ENCODE measurements around the gene OR6S1.
"Not testable (repeated sequence)": the region's sequence is repeated elsewhere in the genome, so short reads cannot be mapped to it uniquely, and the experiment has no call there.

OR6S1 gene

DNA sequence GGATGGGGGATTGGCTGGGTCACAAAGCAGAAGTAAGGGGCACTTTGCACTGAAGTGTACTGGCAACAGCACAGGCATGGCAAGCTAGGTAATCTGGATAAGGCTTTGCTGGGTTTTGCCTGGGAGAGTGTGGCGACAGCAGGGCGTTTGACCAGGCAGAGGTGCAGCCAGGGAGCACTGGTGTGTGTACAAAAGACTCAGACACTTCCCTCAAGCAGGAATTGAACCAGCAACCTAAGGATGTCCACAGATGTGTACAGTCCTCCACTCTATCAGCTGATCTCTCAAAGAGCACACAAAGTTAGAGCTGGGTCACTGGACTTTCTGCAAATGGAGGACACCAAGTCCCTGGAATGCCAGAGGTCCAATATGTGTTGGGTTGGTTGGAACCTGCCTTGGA, 27.5 kb upstream of the OR6S1 start:
- DNase-seq (ENCODE audit: low spot score): no peak

DNA sequence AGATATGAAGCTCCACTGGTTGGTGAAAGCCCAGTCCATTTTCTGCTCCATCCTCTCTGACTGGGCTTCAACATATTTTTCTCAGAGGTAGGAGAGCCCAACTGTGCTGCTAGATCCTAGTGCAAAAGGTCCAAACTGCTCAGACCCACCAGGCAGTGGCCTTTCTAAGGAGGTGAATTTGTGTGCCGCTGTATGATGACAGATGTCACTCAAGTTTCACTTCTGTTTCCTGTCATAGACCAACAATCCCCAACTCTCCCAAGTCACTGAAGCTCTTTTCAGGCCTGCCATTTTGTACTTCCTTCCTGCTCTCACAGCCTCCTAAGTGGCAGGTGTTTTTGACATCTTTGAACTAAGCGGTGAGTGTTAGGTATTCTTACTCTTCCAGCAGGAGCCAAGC, 26.5 kb upstream of the OR6S1 start:
- DNase-seq (ENCODE audit: low spot score): no peak

DNA sequence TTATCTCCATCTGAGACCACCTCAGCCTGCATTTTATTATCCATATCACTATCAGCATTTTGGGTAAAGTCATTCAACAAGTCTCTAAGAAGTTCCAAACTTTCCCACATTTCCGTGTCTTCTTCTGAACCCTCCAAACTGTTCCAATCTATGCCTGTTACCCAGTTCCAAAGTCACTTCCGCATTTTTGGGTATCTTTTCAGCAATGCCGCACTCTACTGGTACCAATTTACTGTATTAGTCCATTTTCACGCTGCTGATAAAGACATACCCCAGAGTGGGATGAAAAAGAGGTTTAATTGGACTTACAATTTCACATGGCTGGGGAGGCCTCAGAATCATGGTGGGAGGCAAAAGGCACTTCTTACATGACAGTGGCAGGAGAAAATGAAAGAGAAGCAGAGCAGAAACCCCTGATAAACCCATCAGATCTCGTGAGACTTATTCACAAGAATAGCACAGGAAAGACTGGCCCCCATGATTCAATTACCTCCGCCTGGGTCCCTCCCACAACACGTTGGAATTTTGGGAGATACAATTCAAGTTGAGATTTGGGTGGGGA, 25.0 kb upstream of the OR6S1 start:
- DNase-seq (ENCODE audit: low spot score): not testable (repeated sequence)

DNA sequence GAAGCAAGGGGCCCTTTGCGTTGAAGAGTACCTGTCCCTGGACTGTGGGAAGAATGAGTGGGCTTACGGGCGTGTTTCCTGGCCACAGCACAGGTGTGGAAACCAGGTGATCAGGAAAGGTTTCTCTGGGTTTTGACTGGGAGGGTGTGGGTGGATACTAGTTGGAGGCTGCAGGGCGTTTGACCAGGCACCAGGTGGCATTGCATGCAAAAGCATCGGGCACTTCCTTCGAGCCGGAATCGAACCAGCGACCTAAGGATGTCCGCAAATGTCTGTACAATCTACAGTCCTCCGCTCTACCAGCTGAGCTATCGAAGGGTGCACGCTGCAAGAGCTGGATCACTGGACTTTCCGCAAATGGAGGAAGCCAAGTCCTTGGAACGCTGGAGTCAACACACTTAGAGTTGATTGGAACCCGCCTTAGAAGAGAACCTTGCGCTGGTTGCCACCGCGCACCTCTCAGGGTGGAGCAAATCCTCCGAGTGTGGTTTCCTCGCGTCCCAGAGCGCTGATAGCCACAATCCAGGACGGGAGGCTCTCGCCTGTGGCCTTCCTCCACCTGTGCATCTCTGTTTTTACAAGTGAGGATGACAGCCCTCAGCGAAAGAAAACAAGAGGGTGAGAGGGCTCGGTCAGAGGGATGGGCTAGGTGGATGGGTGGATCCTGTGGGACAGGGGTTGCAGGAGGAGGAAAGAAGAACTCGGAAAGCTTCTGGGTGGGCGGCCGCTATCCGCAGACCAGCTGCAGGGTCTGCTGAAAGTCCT, 21.7 kb upstream of the OR6S1 start:
- DNase-seq (ENCODE audit: low spot score): peak; percentile 60

GRCh38 chr14:20661197-20661596, 19.7 kb upstream of the OR6S1 start:
- DNase-seq (ENCODE audit: low spot score): no peak

DNA sequence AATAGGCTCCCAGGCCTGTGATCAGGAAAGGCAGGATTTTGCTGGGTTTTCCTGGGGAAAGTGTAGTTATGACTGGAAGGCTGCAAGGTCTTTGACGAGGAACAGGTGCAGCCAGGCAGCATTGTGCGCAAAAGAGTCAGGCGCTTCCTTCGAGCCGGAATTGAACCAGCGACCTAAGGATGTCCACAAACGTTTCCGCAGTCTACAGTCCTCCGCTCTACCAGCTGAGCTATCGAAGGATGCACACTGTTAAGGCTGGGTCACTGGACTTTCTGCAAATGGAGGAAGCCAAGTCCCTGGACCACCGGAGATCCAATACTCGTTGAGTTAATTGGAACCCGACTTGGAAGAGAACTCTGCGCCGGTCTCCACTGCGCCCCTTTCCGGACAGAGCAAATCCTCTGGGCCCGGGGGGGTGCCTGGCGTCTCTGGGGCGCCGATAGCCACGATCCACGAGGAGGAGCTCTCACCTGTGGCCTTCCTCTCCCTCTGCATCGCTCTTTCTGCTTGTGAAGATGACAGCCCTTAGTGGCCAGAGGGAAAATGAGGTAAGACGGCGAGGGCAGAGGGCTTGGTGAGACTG, 18.4 kb upstream of the OR6S1 start:
- no peak for DNase-seq (ENCODE audit: low spot score)

DNA sequence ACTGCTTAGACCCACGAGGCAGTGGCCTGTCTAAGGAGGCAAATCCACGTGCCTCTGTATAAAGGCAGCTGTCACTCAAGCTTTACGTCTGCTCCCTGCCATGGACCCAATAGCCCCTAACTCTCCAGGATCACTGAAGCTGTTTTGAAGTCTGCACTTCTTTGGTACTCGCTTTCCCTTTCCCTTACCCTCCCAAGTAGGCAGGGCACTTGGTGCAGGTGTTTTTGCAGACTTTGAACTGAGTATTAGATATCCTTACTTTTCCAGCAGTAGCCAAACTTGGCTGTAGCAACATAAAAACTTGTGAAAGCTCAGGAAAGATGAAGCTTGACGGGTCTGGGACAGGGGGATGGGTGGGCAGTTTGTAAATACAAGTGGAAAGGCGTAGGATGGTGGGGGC, 17.8 kb upstream of the OR6S1 start:
- no peak for DNase-seq (ENCODE audit: low spot score)

- DNase-seq (ENCODE audit: low spot score): no peak
Measured at GRCh38 chr14:20658246-20658645, 16.8 kb upstream of the OR6S1 start.

- DNase-seq (ENCODE audit: low spot score): no peak
Measured at GRCh38 chr14:20657216-20658211, 16.0 kb upstream of the OR6S1 start.

GRCh38 chr14:20656274-20656673, 14.8 kb upstream of the OR6S1 start:
- DNase-seq (ENCODE audit: low spot score): no peak

DNA sequence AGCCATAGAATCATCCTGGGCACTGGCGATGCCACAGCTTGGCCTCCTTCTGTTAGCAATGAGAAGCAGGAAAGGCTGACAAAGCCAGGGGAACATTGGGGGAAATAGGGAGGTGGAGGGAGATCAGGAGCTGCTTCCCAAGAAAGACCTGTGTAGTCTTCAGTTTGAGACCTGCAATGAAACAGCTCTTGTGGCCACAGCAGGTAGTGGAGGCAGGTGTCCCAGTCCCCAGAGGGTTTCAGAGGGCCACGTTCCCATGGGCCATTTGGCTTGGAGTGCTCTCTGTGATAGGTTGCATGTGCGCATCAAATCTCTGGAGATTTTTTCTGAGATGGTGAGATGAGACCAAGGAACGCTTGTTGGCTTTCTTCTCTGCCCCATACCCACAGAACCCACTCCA, 14.4 kb upstream of the OR6S1 start:
- no peak for DNase-seq (ENCODE audit: low spot score)

GRCh38 chr14:20652996-20653975, 11.8 kb upstream of the OR6S1 start:
- peak; percentile 35 for DNase-seq (ENCODE audit: low spot score)

GRCh38 chr14:20645481-20645880, 4.0 kb upstream of the OR6S1 start:
- no peak for DNase-seq (ENCODE audit: low spot score)

- no peak for DNase-seq (ENCODE audit: low spot score)
Measured at GRCh38 chr14:20644520-20644919, 3.0 kb upstream of the OR6S1 start.

DNA sequence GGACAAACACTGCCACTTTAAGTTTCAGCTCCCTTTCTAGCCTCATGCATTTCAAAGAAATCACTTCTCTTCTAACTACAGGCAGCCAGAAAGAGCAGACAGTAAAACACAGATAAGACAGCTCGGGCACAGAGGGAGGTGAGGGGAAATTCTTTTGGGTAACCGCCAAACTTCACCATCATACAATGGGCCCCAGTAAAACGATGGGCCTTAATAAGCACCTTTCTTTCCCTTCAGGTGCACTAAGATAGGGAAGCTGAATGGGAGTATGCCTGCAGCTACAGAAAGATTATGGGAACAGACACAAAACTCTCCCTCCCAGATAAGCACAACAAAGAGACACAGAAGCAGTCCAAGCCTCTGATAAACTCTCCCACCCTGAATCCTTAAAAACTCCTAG, 1.3 kb upstream of the OR6S1 start:
- DNase-seq (ENCODE audit: low spot score): not testable (repeated sequence)

DNA sequence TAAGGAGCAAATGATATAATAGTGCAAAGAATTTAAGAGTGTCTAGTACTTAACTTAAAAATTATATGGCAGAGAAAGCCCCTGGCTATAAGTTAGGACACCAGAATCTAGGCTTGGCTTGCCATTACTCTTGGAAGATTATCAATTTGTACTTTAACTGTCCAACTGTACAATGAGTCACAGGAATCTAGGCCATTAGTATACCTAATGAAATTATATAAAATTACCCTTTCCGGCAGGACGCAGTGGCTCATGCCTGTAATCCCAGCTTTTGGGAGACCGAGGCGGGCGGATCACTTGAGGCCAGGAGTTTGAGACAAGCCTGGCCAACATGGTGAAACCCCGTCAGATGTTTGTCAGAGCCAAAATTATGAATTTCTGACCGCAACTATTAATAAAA, 691 bp upstream of the OR6S1 start:
- no peak for DNase-seq (ENCODE audit: low spot score)

GRCh38 chr14:20632831-20633691, 8.4 kb downstream of the OR6S1 start:
- no peak for DNase-seq (ENCODE audit: low spot score)

- no peak for DNase-seq (ENCODE audit: low spot score)
Measured at GRCh38 chr14:20632448-20632830, 9.1 kb downstream of the OR6S1 start.

GRCh38 chr14:20631880-20632389, 9.6 kb downstream of the OR6S1 start:
- DNase-seq (ENCODE audit: low spot score): no peak

All from Ammon's horn (tissue), 1 donor.